Loucy (cell line): Measurements from ENCODE around the gene ZNF48.

Source experiments
- H2AFZ ChIP-seq: fragments of 200-600 bp; sonication (generic); 2 replicates; pipeline ENCODE4 v1.6.0; 2016; ENCODE audit warnings: antibody characterized with exemption, mild to moderate bottlenecking, low read length, moderate library complexity
- H3F3A ChIP-seq: fragments of 200-600 bp; 2 replicates; pipeline ENCODE4 v1.6.0; 2016; ENCODE audit warnings: antibody characterized with exemption, low read depth, mild to moderate bottlenecking
- H3K27me3 ChIP-seq: fragments of 200-600 bp; sonication (generic); 2 replicates; pipeline ENCODE4 v1.6.1; 2014; ENCODE audit warnings: low read length, mild to moderate bottlenecking; ENCODE audit not compliant: insufficient read depth, poor library complexity, severe bottlenecking
- H3K36me3 ChIP-seq: fragments of 200-600 bp; sonication (generic); 2 replicates; pipeline ENCODE4 v1.6.1; 2016; ENCODE audit warnings: low read length; ENCODE audit not compliant: insufficient read depth
- H3K4me1 ChIP-seq: fragments of 200-600 bp; sonication (generic); 2 replicates; pipeline ENCODE4 v1.5.1; 2014; ENCODE audit warnings: low read length, mild to moderate bottlenecking; ENCODE audit not compliant: insufficient read depth, poor library complexity, severe bottlenecking
- H3K4me2 ChIP-seq: fragments of 200-600 bp; sonication (generic); 2 replicates; pipeline ENCODE4 v1.6.0; 2014; ENCODE audit warnings: antibody characterized with exemption, low read length, low read depth, mild to moderate bottlenecking; ENCODE audit not compliant: poor library complexity, severe bottlenecking
- H3K4me3 ChIP-seq: fragments of 200-600 bp; sonication (generic); 2 replicates; pipeline ENCODE4 v1.5.1; 2014; ENCODE audit warnings: low read length, mild to moderate bottlenecking, mixed read lengths; ENCODE audit not compliant: poor library complexity, severe bottlenecking
- H3K79me2 ChIP-seq: fragments of 200-600 bp; sonication (generic); 2 replicates; pipeline ENCODE4 v1.6.1; 2014; ENCODE audit warnings: low read length; ENCODE audit not compliant: insufficient read depth
- H3K9ac ChIP-seq: fragments of 200-600 bp; sonication (generic); 2 replicates; pipeline ENCODE4 v1.6.0; 2014; ENCODE audit warnings: mild to moderate bottlenecking, low read depth, low read length, moderate library complexity; ENCODE audit not compliant: poor library complexity, severe bottlenecking
- H3K9me2 ChIP-seq: fragments of 200-600 bp; sonication (generic); replicated peaks from 2 replicates; pipeline ENCODE4 v1.6.1; 2016; ENCODE audit warnings: low read depth, low read length, mixed read lengths
- H3K9me3 ChIP-seq: fragments of 200-600 bp; sonication (generic); 2 replicates; pipeline ENCODE4 v1.6.1; 2014; ENCODE audit warnings: mild to moderate bottlenecking, antibody characterized with exemption, low read length, low read depth; ENCODE audit not compliant: insufficient read depth
- H4K20me1 ChIP-seq: fragments of 200-600 bp; sonication (generic); 2 replicates; pipeline ENCODE4 v1.6.0; 2014; ENCODE audit warnings: antibody characterized with exemption, low read length, mild to moderate bottlenecking; ENCODE audit not compliant: insufficient read depth, poor library complexity, severe bottlenecking
- CTCF ChIP-seq: fragments of 200-600 bp; sonication (generic); conservative IDR thresholded peaks from 2 replicates; pipeline ENCODE4 v1.5.1; 2014; ENCODE audit warnings: mild to moderate bottlenecking, antibody characterized with exemption, low read length
- EZH2phosphoT487 ChIP-seq: fragments of 200-600 bp; IDR thresholded peaks from 2 replicates; pipeline ENCODE4 v1.6.1; 2018; ENCODE audit warnings: antibody characterized with exemption, mild to moderate bottlenecking, moderate library complexity, borderline replicate concordance

Gene ZNF48

GRCh38 chr16:30355144-30355953, 39.9 kb upstream of the ZNF48 start, which contains the start of gene CD2BP2:
Gene CD2BP2, minus strand, starts transcription at chr16:30355308. Its CDS starts 627 bp downstream, at chr16:30354681.
- H3K4me3 ChIP-seq: peak within 1 kb of the TSS; percentile 90
- no peaks in the 10 kb centered on the region for H3K27me3 ChIP-seq
- H4K20me1 ChIP-seq: peaks cover 12% of the 10 kb centered on the region
- peak within 1 kb of the TSS; percentile 80 for H2AFZ ChIP-seq
- peaks cover 47% of the 10 kb centered on the region; the same call in 1 of the 2 replicates for H3K36me3 ChIP-seq
- H3K9ac ChIP-seq: peak within 1 kb of the TSS; percentile 88
- peak within 1 kb of the TSS; percentile 92 for H3K4me2 ChIP-seq
- peaks cover 5% of the 10 kb centered on the region; the same call in 1 of the 2 replicates for H3F3A ChIP-seq
- H3K9me2 ChIP-seq: no peaks in the 10 kb centered on the region
- peaks cover 73% of the 10 kb centered on the region for H3K79me2 ChIP-seq
- H3K9me3 ChIP-seq: no peaks in the 10 kb centered on the region
- TF ChIP-seq EZH2phosphoT487: no peak
- TF ChIP-seq CTCF: no peak
- H3K4me1 ChIP-seq: peaks cover 22% of the 10 kb centered on the region

DNA sequence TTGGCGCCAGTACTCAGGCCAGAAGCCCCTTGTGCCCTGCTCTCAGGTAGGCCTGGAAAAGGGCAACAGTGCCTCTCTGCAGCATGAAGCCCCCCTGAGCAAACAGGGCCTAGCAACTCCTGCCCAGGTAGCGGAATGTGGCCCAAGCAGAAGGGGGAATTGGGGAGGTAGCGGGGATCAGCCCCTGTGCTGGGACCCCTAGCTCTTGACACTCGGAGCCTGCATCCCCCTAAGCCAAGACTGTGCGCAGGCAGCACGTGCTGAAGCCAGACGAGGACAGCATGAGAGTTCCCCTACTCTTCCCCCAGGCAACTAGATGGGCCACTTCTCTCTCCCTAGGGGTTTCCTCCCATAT, 39.3 kb upstream of the ZNF48 start:
- Histone ChIP-seq H3F3A (no peaks in the 10 kb centered on the region), H2AFZ (no peak overlapping the region), H4K20me1 (peaks cover 12% of the 10 kb centered on the region), H3K4me1 (peaks cover 18% of the 10 kb centered on the region), H3K9ac (peak overlapping the region; percentile 88), H3K9me2 (no peaks in the 10 kb centered on the region), H3K27me3 (no peaks in the 10 kb centered on the region), H3K36me3 (peaks cover 47% of the 10 kb centered on the region; the same call in 1 of the 2 replicates), H3K9me3 (no peaks in the 10 kb centered on the region), H3K4me2 (peak overlapping the region; percentile 92), H3K4me3 (peak overlapping the region; percentile 90), H3K79me2 (peaks cover 79% of the 10 kb centered on the region)
- TF ChIP-seq EZH2phosphoT487: no peak
- no peak for TF ChIP-seq CTCF

GRCh38 chr16:30356401-30357084, 38.7 kb upstream of the ZNF48 start:
- H3K36me3 ChIP-seq: peaks cover 42% of the 10 kb centered on the region; the same call in 1 of the 2 replicates
- H3K4me2 ChIP-seq: peak overlapping the region; percentile 92
- no peaks in the 10 kb centered on the region for H3K9me3 ChIP-seq
- H3F3A ChIP-seq: no peaks in the 10 kb centered on the region
- peaks cover 12% of the 10 kb centered on the region for H4K20me1 ChIP-seq
- H2AFZ ChIP-seq: no peak overlapping the region
- peaks cover 18% of the 10 kb centered on the region for H3K4me1 ChIP-seq
- H3K4me3 ChIP-seq: peak overlapping the region; percentile 90
- H3K9me2 ChIP-seq: no peaks in the 10 kb centered on the region
- no peaks in the 10 kb centered on the region for H3K27me3 ChIP-seq
- H3K9ac ChIP-seq: peak overlapping the region; percentile 88
- H3K79me2 ChIP-seq: peaks cover 80% of the 10 kb centered on the region
- TF ChIP-seq CTCF (no peak), EZH2phosphoT487 (no peak)
